Measurements from ENCODE around the gene APCDD1.

APCDD1 gene

GRCh38 chr18:10453806-10454680 is at the start of gene APCDD1:
APCDD1 (plus strand) TSS chr18:10454635; CDS start chr18:10454982, 347 bp downstream.
- H3K4me3 ChIP-seq (ENCODE audit: low read depth in 1 of 2, low read length in 2 of 2), result peak within 1 kb of the TSS in 1 of 2 experiments; percentile 53; a peak in 3 of 4 replicates
- no peaks in the 10 kb centered on the region for H3K79me2 ChIP-seq (ENCODE audit: insufficient read depth, low read length)
- H3K27ac ChIP-seq (ENCODE audit: low read length), result no peak within 1 kb of the TSS
- peak; percentile 75 for ATAC-seq (ENCODE audit: insufficient read depth, low read depth)
- peak within 1 kb of the TSS; percentile 45; the same call in 1 of the 2 replicates for H2AFZ ChIP-seq (ENCODE audit: low read depth, low read length)
- peak within 1 kb of the TSS; percentile 64 for H3K4me2 ChIP-seq (ENCODE audit: insufficient read depth, low read length)
- no peaks in the 10 kb centered on the region for H3K36me3 ChIP-seq (ENCODE audit: insufficient read depth, low read length)
- H3K27me3 ChIP-seq (ENCODE audit: insufficient read depth, low read length, poor library complexity), result peaks cover 44% of the 10 kb centered on the region
- TF ChIP-seq CTCF (IDR thresholded peaks at IDR 0.05; ENCODE audit: borderline replicate concordance, extremely low read depth, low read length, poor library complexity, severe bottlenecking), result no peak
- TF ChIP-seq EZH2 (IDR thresholded peaks at IDR 0.05; ENCODE audit: borderline replicate concordance, low read depth, low read length, severe bottlenecking), result peak; percentile 78
- peak within 1 kb of the TSS; percentile 47; the same call in 1 of the 2 replicates for H3K9ac ChIP-seq (ENCODE audit: low read depth, low read length)
- peaks cover 12% of the 10 kb centered on the region for H3K4me1 ChIP-seq (ENCODE audit: insufficient read depth, low read length)
- DNase-seq, result peak; percentile 34
- no peaks in the 10 kb centered on the region for H3K9me3 ChIP-seq (ENCODE audit: insufficient read depth, low read length, severe bottlenecking)
- H4K20me1 ChIP-seq (ENCODE audit: insufficient read depth, low read length), result 0 out of 2 replicates have a peak, but pooled peaks cover 6% of the 10 kb centered on the region

GRCh38 chr18:10405014-10405493 is 49.4 kb upstream of the APCDD1 start:
- TF ChIP-seq EZH2 (IDR thresholded peaks at IDR 0.05; ENCODE audit: borderline replicate concordance, low read depth, low read length, severe bottlenecking) (no peak), CTCF (IDR thresholded peaks at IDR 0.05; ENCODE audit: borderline replicate concordance, extremely low read depth, low read length, poor library complexity, severe bottlenecking) (no peak)
- no peak overlapping the region for H2AFZ ChIP-seq (ENCODE audit: low read depth, low read length)
- H3K9me3 ChIP-seq (ENCODE audit: insufficient read depth, low read length, severe bottlenecking), result no peaks in the 10 kb centered on the region
- no peaks in the 10 kb centered on the region for H3K4me1 ChIP-seq (ENCODE audit: insufficient read depth, low read length)
- H4K20me1 ChIP-seq (ENCODE audit: insufficient read depth, low read length), result no peaks in the 10 kb centered on the region
- H3K36me3 ChIP-seq (ENCODE audit: insufficient read depth, low read length), result no peaks in the 10 kb centered on the region
- H3K9ac ChIP-seq (ENCODE audit: low read depth, low read length), result no peak overlapping the region
- H3K79me2 ChIP-seq (ENCODE audit: insufficient read depth, low read length), result no peaks in the 10 kb centered on the region
- DNase-seq (no peak), ATAC-seq (ENCODE audit: insufficient read depth, low read depth) (no peak)
- no peaks in the 10 kb centered on the region for H3K27me3 ChIP-seq (ENCODE audit: insufficient read depth, low read length, poor library complexity)
- H3K27ac ChIP-seq (ENCODE audit: low read length), result no peak overlapping the region
- H3K4me2 ChIP-seq (ENCODE audit: insufficient read depth, low read length), result no peak overlapping the region
- H3K4me3 ChIP-seq (ENCODE audit: low read depth in 1 of 2, low read length in 2 of 2), result no peak overlapping the region

GRCh38 chr18:10405816-10406663 is 48.4 kb upstream of the APCDD1 start:
- Histone ChIP-seq H2AFZ (ENCODE audit: low read depth, low read length) (no peak overlapping the region), H3K79me2 (ENCODE audit: insufficient read depth, low read length) (no peaks in the 10 kb centered on the region), H3K4me1 (ENCODE audit: insufficient read depth, low read length) (no peaks in the 10 kb centered on the region), H3K4me2 (ENCODE audit: insufficient read depth, low read length) (no peak overlapping the region), H3K36me3 (ENCODE audit: insufficient read depth, low read length) (no peaks in the 10 kb centered on the region), H4K20me1 (ENCODE audit: insufficient read depth, low read length) (no peaks in the 10 kb centered on the region), H3K27ac (ENCODE audit: low read length) (no peak overlapping the region), H3K4me3 (ENCODE audit: low read depth in 1 of 2, low read length in 2 of 2) (no peak overlapping the region), H3K27me3 (ENCODE audit: insufficient read depth, low read length, poor library complexity) (no peaks in the 10 kb centered on the region), H3K9ac (ENCODE audit: low read depth, low read length) (no peak overlapping the region), H3K9me3 (ENCODE audit: insufficient read depth, low read length, severe bottlenecking) (no peaks in the 10 kb centered on the region)
- no peak for DNase-seq
- ATAC-seq (ENCODE audit: insufficient read depth, low read depth), result no peak
- TF ChIP-seq CTCF (IDR thresholded peaks at IDR 0.05; ENCODE audit: borderline replicate concordance, extremely low read depth, low read length, poor library complexity, severe bottlenecking) (no peak), EZH2 (IDR thresholded peaks at IDR 0.05; ENCODE audit: borderline replicate concordance, low read depth, low read length, severe bottlenecking) (no peak)
